Astrocyte (in vitro differentiated cells and primary cell): ENCODE results near the gene PLCH1. TPM values are rescaled to one million over a fixed set of nuclear protein-coding genes. Genes with fewer than 3 reads are reported as not detected.

Source experiments
- DNase-seq: peaks from one replicate; pipeline ENCODE4 v3.0.0-alpha.2; 2010; ENCODE audit warnings: low read depth
- FAIRE-seq: peaks from 2 replicates; lab custom pipeline; 2011; peaks lifted over from hg19 to GRCh38; lab: Jason Lieb, UNC
- H2AFZ ChIP-seq: 2 replicates; pipeline ENCODE4 v1.6.0; 2012; ENCODE audit warnings: low read depth, low read length, inconsistent platforms
- H3K27ac ChIP-seq: 2 replicates; pipeline ENCODE4 v1.5.1; 2011; ENCODE audit warnings: low read depth, low read length, inconsistent platforms
- H3K27me3 ChIP-seq: 2 replicates; pipeline ENCODE4 v1.6.0; 2011; ENCODE audit warnings: low read length, inconsistent platforms; ENCODE audit not compliant: insufficient read depth
- H3K36me3 ChIP-seq: 2 replicates; pipeline ENCODE4 v1.5.1; 2011; ENCODE audit warnings: low read length, inconsistent platforms; ENCODE audit not compliant: insufficient read depth
- H3K4me1 ChIP-seq: 2 replicates; pipeline ENCODE4 v1.5.1; 2011; ENCODE audit warnings: low read length, inconsistent platforms; ENCODE audit not compliant: insufficient read depth
- H3K4me2 ChIP-seq: 2 replicates; pipeline ENCODE4 v1.6.0; 2012; ENCODE audit warnings: low read length, inconsistent platforms
- H3K4me3 ChIP-seq: 2 replicates; pipeline ENCODE4 v1.5.1; 2011; ENCODE audit warnings: low read depth, mild to moderate bottlenecking, low read length, inconsistent platforms; ENCODE audit not compliant: insufficient read depth
- H3K79me2 ChIP-seq: 2 replicates; pipeline ENCODE4 v1.6.0; 2012; ENCODE audit warnings: mild to moderate bottlenecking, low read length, inconsistent platforms; ENCODE audit not compliant: insufficient read depth
- H3K9ac ChIP-seq: 2 replicates; pipeline ENCODE4 v1.6.0; 2012; ENCODE audit warnings: mild to moderate bottlenecking, low read length, inconsistent platforms
- H3K9me3 ChIP-seq: 2 replicates; pipeline ENCODE4 v1.5.1; 2012; ENCODE audit warnings: low read depth, mild to moderate bottlenecking, low read length, inconsistent platforms; ENCODE audit not compliant: insufficient read depth
- H4K20me1 ChIP-seq: 2 replicates; pipeline ENCODE4 v1.6.0; 2012; ENCODE audit warnings: low read length, inconsistent platforms; ENCODE audit not compliant: insufficient read depth
- H3K27ac Mint-ChIP-seq: one replicate; pipeline ENCODE4 v1.8.0; 2021; ENCODE audit warnings: mild to moderate bottlenecking, mixed read lengths; ENCODE audit not compliant: unreplicated experiment
- H3K27me3 Mint-ChIP-seq: one replicate; pipeline ENCODE4 v1.8.0; 2021; ENCODE audit warnings: low read depth, mixed read lengths; ENCODE audit not compliant: unreplicated experiment
- H3K36me3 Mint-ChIP-seq: one replicate; pipeline ENCODE4 v1.8.0; 2021; ENCODE audit warnings: low read depth, mixed read lengths; ENCODE audit not compliant: unreplicated experiment
- H3K4me1 Mint-ChIP-seq: one replicate; pipeline ENCODE4 v1.8.0; 2021; ENCODE audit warnings: low read depth, mixed read lengths; ENCODE audit not compliant: unreplicated experiment
- H3K4me3 Mint-ChIP-seq: one replicate; pipeline ENCODE4 v1.8.0; 2021; ENCODE audit warnings: mild to moderate bottlenecking, moderate library complexity, mixed read lengths; ENCODE audit not compliant: unreplicated experiment
- H3K9me3 Mint-ChIP-seq: one replicate; pipeline ENCODE4 v1.8.0; 2021; ENCODE audit warnings: mild to moderate bottlenecking, mixed read lengths; ENCODE audit not compliant: unreplicated experiment
- CTCF ChIP-seq: IDR thresholded peaks from 2 replicates; pipeline ENCODE4 v1.5.1; 2011; ENCODE audit warnings: low read depth, mild to moderate bottlenecking, inconsistent platforms, low read length, moderate library complexity; ENCODE audit not compliant: insufficient read depth
- EZH2 ChIP-seq: IDR thresholded peaks from 2 replicates; pipeline ENCODE4 v1.6.1; 2012; ENCODE audit warnings: mild to moderate bottlenecking, low read length, inconsistent platforms; ENCODE audit not compliant: insufficient read depth
- total RNA-seq: library from RNA; stranded (reverse); gene quantifications from 2 replicates; pipeline ENCODE4 v1.2.1, GENCODE V29; 2021

The PLCH1 gene
- total RNA-seq, 1 donor from 2014 or later, result 1.2 TPM

GRCh38 chr3:155604126-155604525, 140.7 kb downstream of the PLCH1 start:
- no peak overlapping the region for H3K4me3 Mint-ChIP-seq
- H3K4me1 Mint-ChIP-seq, result peaks cover 2% of the 10 kb centered on the region
- Histone ChIP-seq H4K20me1 (no peaks in the 10 kb centered on the region), H3K4me1 (no peaks in the 10 kb centered on the region), H3K4me3 (no peak overlapping the region), H3K9me3 (no peaks in the 10 kb centered on the region), H3K27me3 (no peaks in the 10 kb centered on the region), H3K36me3 (no peaks in the 10 kb centered on the region), H3K79me2 (no peaks in the 10 kb centered on the region), H2AFZ (no peak overlapping the region), H3K9ac (no peak overlapping the region), H3K4me2 (no peak overlapping the region), H3K27ac (no peak overlapping the region)
- no peaks in the 10 kb centered on the region for H3K9me3 Mint-ChIP-seq
- DNase-seq, result no peak
- no peaks in the 10 kb centered on the region for H3K36me3 Mint-ChIP-seq
- H3K27me3 Mint-ChIP-seq, result no peaks in the 10 kb centered on the region
- no peak overlapping the region for H3K27ac Mint-ChIP-seq
- FAIRE-seq, result no peak
- TF ChIP-seq CTCF (no peak), EZH2 (no peak)

DNA sequence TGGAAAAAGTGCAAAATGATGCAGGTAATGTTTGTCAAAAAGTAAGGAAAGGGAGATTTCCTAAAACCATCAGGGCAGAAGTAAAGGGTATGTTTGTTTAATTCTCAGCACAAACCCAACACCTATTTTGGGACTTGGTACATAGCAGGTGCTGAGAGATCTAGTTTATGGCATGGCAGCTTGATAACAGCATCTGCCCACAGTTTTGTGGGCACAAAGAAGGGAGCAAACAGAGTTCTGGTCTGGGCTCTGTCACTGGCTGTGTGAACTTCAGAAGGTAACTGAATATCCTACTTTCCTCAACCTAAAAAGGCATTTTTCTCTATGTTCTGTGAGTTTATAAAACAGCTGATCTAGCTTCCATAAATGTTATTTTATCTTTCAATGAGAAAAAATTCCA, 141.6 kb downstream of the PLCH1 start:
- no peaks in the 10 kb centered on the region for H3K9me3 Mint-ChIP-seq
- no peak overlapping the region for H3K27ac Mint-ChIP-seq
- no peak for FAIRE-seq

More for the DNA sequence above, 141.6 kb downstream of the PLCH1 start:
- Histone ChIP-seq H3K9ac (no peak overlapping the region), H3K4me1 (no peaks in the 10 kb centered on the region), H2AFZ (no peak overlapping the region), H3K4me3 (no peak overlapping the region), H3K36me3 (no peaks in the 10 kb centered on the region), H3K4me2 (no peak overlapping the region), H3K27ac (no peak overlapping the region), H4K20me1 (no peaks in the 10 kb centered on the region), H3K9me3 (no peaks in the 10 kb centered on the region), H3K27me3 (no peaks in the 10 kb centered on the region), H3K79me2 (no peaks in the 10 kb centered on the region)
- DNase-seq, result no peak
- no peaks in the 10 kb centered on the region for H3K36me3 Mint-ChIP-seq
- H3K4me3 Mint-ChIP-seq, result no peak overlapping the region
- TF ChIP-seq CTCF (no peak), EZH2 (no peak)
- H3K4me1 Mint-ChIP-seq, result peaks cover 2% of the 10 kb centered on the region
- H3K27me3 Mint-ChIP-seq, result no peaks in the 10 kb centered on the region
